ENCODE data around the gene ARL5B.

Gene ARL5B

GRCh38 chr10:18713077-18713476, 53.8 kb downstream of the ARL5B start:
- peak; percentile 85 for DNase-seq (ENCODE audit: low read depth)
- no peaks in the 10 kb centered on the region for H3K27me3 ChIP-seq (replicated peaks; ENCODE audit: control insufficient read depth, insufficient read depth, low read length)
- no peak overlapping the region for H3K9ac ChIP-seq (ENCODE audit: low read length)
- no peaks in the 10 kb centered on the region for H3K9me3 ChIP-seq (ENCODE audit: control insufficient read depth, low read length)
- no peaks in the 10 kb centered on the region for H3K36me3 ChIP-seq (ENCODE audit: control insufficient read depth, insufficient read depth, low read length, severe bottlenecking)
- H3K4me1 ChIP-seq (ENCODE audit: control insufficient read depth, insufficient read depth, low read length) = peaks cover 15% of the 10 kb centered on the region
- no peak overlapping the region for H3K4me3 ChIP-seq (ENCODE audit: low read length)

DNA sequence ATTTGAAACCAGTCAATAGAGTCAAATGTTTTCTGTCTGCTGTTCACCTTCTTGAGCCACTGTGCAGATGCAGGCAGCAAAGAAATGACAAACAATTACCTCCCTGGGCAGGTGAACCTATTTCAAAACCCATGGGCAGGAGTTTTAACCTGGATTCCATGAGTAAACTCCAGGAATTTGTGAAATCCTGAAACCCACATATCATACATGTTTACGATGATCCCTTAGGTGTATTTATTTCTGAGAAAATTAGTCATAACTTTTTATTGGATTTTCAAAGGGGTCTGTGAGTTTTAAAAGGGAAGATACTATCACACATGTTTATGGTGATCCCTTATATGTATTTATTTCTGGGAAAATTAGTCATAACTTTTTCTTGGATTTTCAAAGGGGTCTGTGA, 59.8 kb downstream of the ARL5B start:
- Histone ChIP-seq H3K36me3 (ENCODE audit: control insufficient read depth, insufficient read depth, low read length, severe bottlenecking) (no peaks in the 10 kb centered on the region), H3K9me3 (ENCODE audit: control insufficient read depth, low read length) (no peaks in the 10 kb centered on the region), H3K27me3 (replicated peaks; ENCODE audit: control insufficient read depth, insufficient read depth, low read length) (no peaks in the 10 kb centered on the region), H3K9ac (ENCODE audit: low read length) (no peak overlapping the region), H3K4me1 (ENCODE audit: control insufficient read depth, insufficient read depth, low read length) (peaks cover 12% of the 10 kb centered on the region), H3K4me3 (ENCODE audit: low read length) (no peak overlapping the region)
- no peak for DNase-seq (ENCODE audit: low read depth)

DNA sequence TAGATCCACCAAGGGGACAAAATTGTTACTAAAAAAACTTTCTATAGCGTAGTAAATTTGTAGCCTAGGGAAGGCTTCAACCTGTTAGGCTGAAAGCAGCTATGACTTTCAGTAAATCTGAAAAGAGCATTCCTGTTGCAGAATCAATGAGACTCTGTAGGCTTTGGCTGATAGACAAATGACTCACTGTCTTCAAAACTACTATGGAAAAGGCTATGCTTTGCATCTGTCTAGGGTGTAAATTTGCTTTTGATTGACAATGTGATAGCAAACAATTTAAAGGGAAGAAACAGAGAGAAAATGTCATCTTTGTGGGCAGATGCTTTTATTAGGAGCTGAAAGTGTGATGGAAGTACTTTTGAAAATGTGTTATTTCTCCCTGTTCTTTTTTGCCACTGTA, 60.6 kb downstream of the ARL5B start:
- Histone ChIP-seq H3K9ac (ENCODE audit: low read length) (no peak overlapping the region), H3K4me3 (ENCODE audit: low read length) (peak overlapping the region; percentile 4), H3K9me3 (ENCODE audit: control insufficient read depth, low read length) (no peaks in the 10 kb centered on the region), H3K36me3 (ENCODE audit: control insufficient read depth, insufficient read depth, low read length, severe bottlenecking) (no peaks in the 10 kb centered on the region), H3K4me1 (ENCODE audit: control insufficient read depth, insufficient read depth, low read length) (peaks cover 12% of the 10 kb centered on the region), H3K27me3 (replicated peaks; ENCODE audit: control insufficient read depth, insufficient read depth, low read length) (no peaks in the 10 kb centered on the region)
- no peak for DNase-seq (ENCODE audit: low read depth)

GRCh38 chr10:18721067-18721466, 61.8 kb downstream of the ARL5B start:
- Histone ChIP-seq H3K4me3 (ENCODE audit: low read length) (no peak overlapping the region), H3K27me3 (replicated peaks; ENCODE audit: control insufficient read depth, insufficient read depth, low read length) (no peaks in the 10 kb centered on the region), H3K36me3 (ENCODE audit: control insufficient read depth, insufficient read depth, low read length, severe bottlenecking) (no peaks in the 10 kb centered on the region), H3K4me1 (ENCODE audit: control insufficient read depth, insufficient read depth, low read length) (peaks cover 12% of the 10 kb centered on the region), H3K9ac (ENCODE audit: low read length) (no peak overlapping the region), H3K9me3 (ENCODE audit: control insufficient read depth, low read length) (no peaks in the 10 kb centered on the region)
- DNase-seq (ENCODE audit: low read depth) = no peak

- Histone ChIP-seq H3K27me3 (replicated peaks; ENCODE audit: control insufficient read depth, insufficient read depth, low read length) (no peaks in the 10 kb centered on the region), H3K9me3 (ENCODE audit: control insufficient read depth, low read length) (no peaks in the 10 kb centered on the region), H3K9ac (ENCODE audit: low read length) (no peak overlapping the region), H3K4me1 (ENCODE audit: control insufficient read depth, insufficient read depth, low read length) (peaks cover 12% of the 10 kb centered on the region), H3K4me3 (ENCODE audit: low read length) (no peak overlapping the region), H3K36me3 (ENCODE audit: control insufficient read depth, insufficient read depth, low read length, severe bottlenecking) (no peaks in the 10 kb centered on the region)
- no peak for DNase-seq (ENCODE audit: low read depth)
These were observed 64.6 kb downstream of the ARL5B start for GRCh38 chr10:18723801-18724200.
